Stimulated activated CD8-positive, alpha-beta memory T cell treated with anti-CD3 and anti-CD28 coated beads, Interleukin-7, amount 100 ng/mL, for 24 hours (primary cell): ENCODE results near the gene GRID2IP.
"Not testable (repeated sequence)": the region's sequence is repeated elsewhere in the genome, so short reads cannot be mapped to it uniquely, and the experiment has no call there.

Source experiments
- DNase-seq: peaks from one replicate; pipeline ENCODE4 v3.0.0-alpha.2; 2020; ENCODE audit warnings: low read depth

Gene GRID2IP

GRCh38 chr7:6551016-6551511 is at the start of gene GRID2IP:
Gene GRID2IP, minus strand, starts transcription at chr7:6551461. Its CDS starts 25 bp downstream, at chr7:6551436.
- no peak for DNase-seq

- DNase-seq, result no peak
Measured at GRCh38 chr7:6600093-6600492, 48.8 kb upstream of the GRID2IP start.

- DNase-seq, result no peak
Measured at GRCh38 chr7:6590645-6591110, 39.4 kb upstream of the GRID2IP start.

GRCh38 chr7:6589829-6590644 is 38.8 kb upstream of the GRID2IP start, which contains the start of gene INTS15:
Gene INTS15, plus strand, starts transcription at chr7:6590021. Its CDS starts 263 bp downstream, at chr7:6590284.
- peak; percentile 57 for DNase-seq

GRCh38 chr7:6589151-6589828 is 38.0 kb upstream of the GRID2IP start:
- DNase-seq, result no peak

GRCh38 chr7:6588566-6588965 is 37.3 kb upstream of the GRID2IP start:
- no peak for DNase-seq

- not testable (repeated sequence) for DNase-seq
Measured at GRCh38 chr7:6585746-6586432, 34.6 kb upstream of the GRID2IP start.

GRCh38 chr7:6579446-6579845 is 28.2 kb upstream of the GRID2IP start:
- no peak for DNase-seq

- no peak for DNase-seq
Measured at GRCh38 chr7:6578114-6579084, 27.1 kb upstream of the GRID2IP start.

GRCh38 chr7:6577369-6578113 is 26.3 kb upstream of the GRID2IP start, which contains the start of gene ZDHHC4:
Gene ZDHHC4, plus strand, starts transcription at chr7:6577454. Its CDS starts 3,108 bp downstream, at chr7:6580562.
- peak; percentile 80 for DNase-seq

GRCh38 chr7:6576867-6577368 is 25.7 kb upstream of the GRID2IP start:
- DNase-seq, result not testable (repeated sequence)

GRCh38 chr7:6576024-6576866 is 25.0 kb upstream of the GRID2IP start:
- DNase-seq, result no peak

- DNase-seq, result no peak
Measured at GRCh38 chr7:6575281-6576023, 24.2 kb upstream of the GRID2IP start.

GRCh38 chr7:6571160-6571779 is 20.0 kb upstream of the GRID2IP start:
- no peak for DNase-seq

- DNase-seq, result no peak
Measured at GRCh38 chr7:6567886-6568285, 16.6 kb upstream of the GRID2IP start.

GRCh38 chr7:6565655-6566054 is 14.4 kb upstream of the GRID2IP start:
- no peak for DNase-seq

GRCh38 chr7:6563936-6564770 is 12.9 kb upstream of the GRID2IP start:
- DNase-seq, result no peak
